Skeletal muscle cell (primary cell): ENCODE data around the gene ACOXL.

Experiments
- DNase-seq: peaks from one replicate; pipeline ENCODE4 v3.0.0-alpha.2; 2010; ENCODE audit warnings: low read depth
- H3K4me3 ChIP-seq: 2 replicates; pipeline ENCODE4 v1.5.1; 2011; ENCODE audit warnings: low read depth, mild to moderate bottlenecking, control low read depth, low read length, moderate library complexity

ACOXL gene

GRCh38 chr2:111154758-111155157 lies 422.4 kb downstream of the ACOXL start:
- no peak overlapping the region for H3K4me3 ChIP-seq
- no peak for DNase-seq

GRCh38 chr2:111155610-111156009 lies 423.2 kb downstream of the ACOXL start:
- no peak for DNase-seq

DNA sequence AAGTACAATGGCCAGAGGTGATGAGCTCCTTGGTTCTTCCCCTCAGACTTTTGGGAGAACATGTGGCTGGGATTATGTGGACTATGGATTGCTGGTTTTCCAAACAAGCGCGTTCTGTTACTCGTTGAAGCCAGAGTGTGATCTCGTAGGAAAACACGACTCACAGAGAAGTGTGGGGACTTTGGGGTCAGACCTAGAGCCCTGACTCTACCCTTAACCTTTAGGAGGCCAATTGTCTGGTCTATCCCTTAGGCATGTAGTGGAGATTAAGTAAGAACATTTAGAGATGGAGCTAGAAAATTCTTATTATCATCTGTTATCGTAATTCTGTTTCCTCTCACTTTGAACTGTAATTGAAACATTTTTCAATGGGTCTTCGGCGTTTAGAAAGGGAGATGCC lies 424.2 kb downstream of the ACOXL start:
- no peak overlapping the region for H3K4me3 ChIP-seq
- no peak for DNase-seq

More at GRCh38 chr2:111155610-111156009, 423.2 kb downstream of the ACOXL start:
- no peak overlapping the region for H3K4me3 ChIP-seq

- no peak overlapping the region for H3K4me3 ChIP-seq
- no peak for DNase-seq
Observed at GRCh38 chr2:111157071-111157661, 424.8 kb downstream of the ACOXL start.

- no peak for DNase-seq
- H3K4me3 ChIP-seq = no peak overlapping the region
Observed at GRCh38 chr2:111157798-111158197, 425.4 kb downstream of the ACOXL start.

DNA sequence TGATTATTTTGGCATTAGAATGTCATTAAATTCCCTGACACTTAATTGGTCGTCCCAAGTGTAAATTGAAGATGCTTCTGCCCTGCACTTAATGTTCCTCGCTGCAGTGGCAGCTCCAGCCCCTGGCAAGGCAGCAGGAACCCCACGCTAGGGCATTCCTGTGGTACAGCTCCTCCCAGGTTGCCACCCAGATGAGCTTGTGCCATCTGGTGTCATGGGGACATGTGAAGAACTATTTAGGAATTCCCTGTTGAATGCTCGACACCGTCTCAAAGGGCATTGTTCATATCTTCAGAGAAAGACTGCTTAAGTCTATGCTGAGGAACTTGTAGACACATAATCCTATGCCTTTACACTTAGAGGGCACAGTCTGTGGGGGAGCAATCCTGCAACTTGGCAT lies 427.3 kb downstream of the ACOXL start:
- no peak overlapping the region for H3K4me3 ChIP-seq
- no peak for DNase-seq

GRCh38 chr2:111160758-111161157 lies 428.4 kb downstream of the ACOXL start:
- DNase-seq = peak; percentile 58
- no peak overlapping the region for H3K4me3 ChIP-seq

GRCh38 chr2:111161971-111162370 lies 429.6 kb downstream of the ACOXL start:
- no peak for DNase-seq
- H3K4me3 ChIP-seq = no peak overlapping the region

- no peak overlapping the region for H3K4me3 ChIP-seq
- DNase-seq = no peak
Observed at GRCh38 chr2:111162718-111163331, 430.5 kb downstream of the ACOXL start.

DNA sequence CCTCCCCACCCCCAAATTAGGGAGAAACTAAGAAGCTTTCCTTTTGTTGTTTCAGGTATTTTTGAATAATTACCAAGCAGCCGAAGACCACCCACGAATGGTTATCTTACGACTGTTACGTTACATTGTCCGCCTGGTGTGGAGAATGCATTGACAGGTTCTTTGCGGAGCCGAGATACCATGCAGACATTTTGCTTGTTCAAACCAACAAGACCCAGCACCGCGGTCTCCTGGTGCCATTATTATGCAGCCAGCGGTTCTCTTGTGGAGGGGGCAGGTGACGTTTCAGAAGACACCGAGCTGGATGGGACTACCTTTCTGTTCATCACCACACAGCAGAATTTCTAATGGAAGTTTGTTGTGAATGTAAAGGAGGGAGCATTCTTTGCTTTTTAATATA lies 431.7 kb downstream of the ACOXL start:
- no peak overlapping the region for H3K4me3 ChIP-seq
- DNase-seq = no peak

DNA sequence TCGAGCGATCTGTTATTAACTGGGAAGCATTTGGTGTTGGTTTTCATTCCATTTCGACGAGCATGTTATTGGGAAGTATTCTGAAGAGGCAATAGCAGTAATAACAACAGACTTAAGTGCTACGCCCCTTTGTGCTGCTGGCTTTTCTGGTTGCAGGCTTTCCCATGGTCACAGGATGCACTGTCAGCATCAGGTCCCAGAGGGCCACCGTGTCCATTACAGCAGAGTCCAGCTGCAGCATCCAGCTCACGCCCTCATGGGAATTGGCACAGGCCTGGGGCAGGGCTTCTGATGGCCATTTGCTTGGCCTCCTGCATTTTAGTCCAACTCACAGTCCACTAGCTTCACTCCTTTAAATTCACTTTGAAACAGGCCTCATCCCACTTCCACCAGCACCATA lies 432.7 kb downstream of the ACOXL start:
- DNase-seq = no peak
- no peak overlapping the region for H3K4me3 ChIP-seq

GRCh38 chr2:111166115-111166514 lies 433.7 kb downstream of the ACOXL start:
- H3K4me3 ChIP-seq = no peak overlapping the region
- no peak for DNase-seq

DNA sequence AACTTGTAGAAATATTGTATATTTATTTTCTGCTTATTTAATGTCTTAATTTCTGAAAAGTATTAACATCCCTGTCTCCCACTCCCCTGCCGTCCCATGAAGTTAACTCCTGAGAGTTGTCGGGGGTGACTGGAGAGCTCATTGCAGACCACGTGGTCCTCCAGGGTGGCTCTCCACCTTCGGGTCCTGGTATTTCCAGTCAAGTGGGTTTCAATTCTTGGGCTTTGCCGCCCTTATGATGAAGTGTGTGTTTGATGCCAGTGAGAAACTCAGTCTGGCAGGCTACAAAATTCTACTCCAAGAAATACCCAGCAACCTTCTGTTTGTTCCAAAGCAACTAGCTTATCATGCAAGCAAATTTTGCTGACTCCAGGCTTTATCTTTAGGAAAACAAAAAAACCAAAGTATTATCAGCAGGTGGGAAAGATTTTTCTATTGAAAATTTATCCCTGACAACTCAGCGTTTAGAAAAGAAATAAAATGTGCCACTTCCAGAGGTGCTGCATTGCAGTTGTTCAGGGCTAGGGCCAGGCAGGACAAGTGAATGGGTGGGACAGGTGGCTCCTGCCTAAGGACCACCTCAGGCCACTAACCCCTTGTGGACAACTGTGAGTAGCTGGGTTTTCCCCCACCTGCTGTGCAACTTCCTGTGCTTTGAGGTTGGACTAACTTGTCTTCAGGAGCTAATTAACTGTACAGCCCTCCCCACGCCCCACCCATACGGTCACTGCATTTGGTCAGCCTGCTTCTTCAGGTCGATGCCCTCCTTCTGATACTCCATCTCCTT lies 434.9 kb downstream of the ACOXL start:
- DNase-seq = no peak
- no peak overlapping the region for H3K4me3 ChIP-seq

DNA sequence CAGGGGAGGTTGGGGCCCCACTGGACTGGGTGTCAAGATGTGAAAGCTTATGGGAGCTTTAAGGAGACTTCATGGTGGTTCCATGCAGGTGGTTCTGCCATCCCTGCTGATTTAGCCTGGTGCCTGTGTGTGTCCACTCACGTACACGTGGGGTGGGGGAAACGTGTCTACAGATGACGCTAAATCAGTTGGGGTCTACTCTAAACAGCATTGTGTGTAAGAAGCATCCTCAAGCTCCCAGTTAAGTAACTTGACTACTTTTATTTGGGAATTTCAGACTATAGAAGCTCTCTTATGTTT lies 435.4 kb downstream of the ACOXL start:
- no peak for DNase-seq
- H3K4me3 ChIP-seq = no peak overlapping the region
